GM18873 (cell line): ENCODE results near the gene LTBP1.
"Not testable (repeated sequence)": the region's sequence is repeated elsewhere in the genome, so short reads cannot be mapped to it uniquely, and the experiment has no call there.

Experiments
- ATAC-seq: cut with Tn5 transposase; IDR thresholded peaks from one replicate; pipeline ENCODE4 v1.9.1; 2021; ENCODE audit warnings: mild to moderate bottlenecking, moderate library complexity, moderate number of reproducible peaks; ENCODE audit not compliant: unreplicated experiment, low FRiP score

The LTBP1 gene

DNA sequence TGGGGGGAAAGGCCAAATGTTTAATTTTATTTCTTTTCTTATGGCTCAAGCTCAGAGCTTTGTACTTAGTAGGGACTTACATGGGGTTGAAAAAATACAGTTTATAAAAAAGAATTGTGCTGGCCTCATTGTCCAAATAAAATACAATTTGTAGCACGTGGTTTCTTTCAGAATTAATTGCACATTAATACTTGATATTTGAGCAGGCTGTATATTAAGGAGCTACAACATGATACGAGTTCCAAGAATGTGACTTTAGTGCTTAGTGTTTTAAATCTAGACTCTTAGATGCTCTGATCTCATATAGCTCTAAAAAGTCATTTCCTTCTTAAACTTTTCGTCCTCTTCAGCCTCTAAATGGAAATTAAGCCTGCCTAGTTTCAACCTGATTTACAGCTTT lies 483.3 kb downstream of the LTBP1 start:
- ATAC-seq, result no peak

GRCh38 chr2:33430856-33431255 lies 484.1 kb downstream of the LTBP1 start:
- no peak for ATAC-seq

GRCh38 chr2:33432871-33433270 lies 486.1 kb downstream of the LTBP1 start:
- no peak for ATAC-seq

GRCh38 chr2:33433279-33434235 lies 486.8 kb downstream of the LTBP1 start:
- no peak for ATAC-seq

DNA sequence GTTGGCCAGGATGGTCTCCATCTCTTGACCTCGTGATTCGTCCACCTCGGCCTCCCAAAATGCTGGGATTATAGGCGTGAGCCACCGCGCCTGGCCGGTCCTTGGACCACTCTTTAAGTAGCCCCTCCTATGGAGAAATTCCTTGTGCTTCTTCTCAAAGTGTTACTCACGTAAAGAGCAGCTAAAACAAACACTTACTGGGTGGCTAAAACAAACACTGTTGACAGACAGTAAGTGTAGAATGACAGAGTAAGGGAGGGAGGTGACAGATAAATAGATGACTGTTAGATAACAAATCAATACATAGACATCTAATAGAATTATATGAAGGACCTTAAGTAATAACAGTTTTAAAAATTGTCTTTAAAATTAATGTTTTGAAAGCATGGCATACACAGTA lies 488.8 kb downstream of the LTBP1 start:
- no peak for ATAC-seq

DNA sequence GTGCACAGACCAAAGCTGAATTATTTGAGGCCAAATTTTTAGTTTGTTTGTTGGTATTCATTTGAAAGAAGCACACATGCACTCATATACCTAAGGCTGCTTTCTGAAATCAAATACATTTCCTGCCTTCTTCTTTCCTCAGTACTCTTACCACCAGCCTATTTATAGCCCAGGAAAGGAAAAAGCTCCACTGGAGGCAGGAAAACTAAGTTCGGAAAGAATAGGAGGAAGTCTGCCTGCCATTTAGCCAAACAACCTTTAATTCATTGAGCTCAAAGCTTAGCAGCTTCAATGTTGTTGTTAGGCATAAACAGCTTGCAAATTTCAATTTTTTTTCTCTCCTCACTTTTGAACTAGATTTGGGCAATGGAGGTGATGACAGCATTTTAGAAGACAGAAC lies 489.3 kb downstream of the LTBP1 start:
- no peak for ATAC-seq

- no peak for ATAC-seq
Measured at GRCh38 chr2:33437297-33437696, 490.5 kb downstream of the LTBP1 start.

DNA sequence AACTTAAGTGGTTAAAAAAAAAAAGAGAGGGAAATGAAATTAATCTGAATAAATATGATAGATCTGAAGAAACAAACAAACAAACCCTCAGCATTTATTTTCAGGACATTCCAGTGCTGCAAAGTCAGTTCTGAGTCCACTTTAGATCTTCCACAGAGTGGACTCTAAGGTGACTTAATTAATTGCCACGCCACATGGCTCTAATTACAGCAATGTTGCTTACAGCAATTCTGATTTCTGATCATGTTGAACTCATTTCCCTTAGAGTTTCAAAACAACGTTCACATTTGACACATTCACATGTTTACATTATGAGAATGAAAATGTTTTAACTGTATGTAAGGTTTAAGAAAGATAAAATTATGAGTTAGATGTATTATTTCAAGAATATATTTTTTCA lies 491.1 kb downstream of the LTBP1 start:
- no peak for ATAC-seq

- ATAC-seq, result no peak
Measured at GRCh38 chr2:33441235-33441810, 494.6 kb downstream of the LTBP1 start.

DNA sequence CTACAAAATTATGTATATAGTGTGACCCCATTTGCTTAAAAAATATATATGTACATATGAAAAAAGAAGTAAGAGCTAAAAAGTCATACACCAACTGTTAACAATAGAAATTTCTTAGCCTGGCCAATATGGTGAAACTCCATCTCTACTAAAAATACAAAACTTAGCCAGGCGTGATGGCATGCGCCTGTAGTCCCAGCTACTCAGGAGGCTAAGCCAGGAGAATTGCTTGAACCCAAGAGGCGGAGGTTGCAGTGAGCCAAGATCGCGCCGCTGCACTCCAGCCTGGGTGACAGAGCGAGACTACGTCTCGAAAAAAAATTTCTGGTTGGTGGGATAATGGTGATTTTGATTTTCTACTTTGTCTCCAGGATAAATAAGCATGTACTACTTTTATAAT lies 495.3 kb downstream of the LTBP1 start:
- ATAC-seq, result not testable (repeated sequence)

- no peak for ATAC-seq
Measured at GRCh38 chr2:33442528-33443079, 495.9 kb downstream of the LTBP1 start.

DNA sequence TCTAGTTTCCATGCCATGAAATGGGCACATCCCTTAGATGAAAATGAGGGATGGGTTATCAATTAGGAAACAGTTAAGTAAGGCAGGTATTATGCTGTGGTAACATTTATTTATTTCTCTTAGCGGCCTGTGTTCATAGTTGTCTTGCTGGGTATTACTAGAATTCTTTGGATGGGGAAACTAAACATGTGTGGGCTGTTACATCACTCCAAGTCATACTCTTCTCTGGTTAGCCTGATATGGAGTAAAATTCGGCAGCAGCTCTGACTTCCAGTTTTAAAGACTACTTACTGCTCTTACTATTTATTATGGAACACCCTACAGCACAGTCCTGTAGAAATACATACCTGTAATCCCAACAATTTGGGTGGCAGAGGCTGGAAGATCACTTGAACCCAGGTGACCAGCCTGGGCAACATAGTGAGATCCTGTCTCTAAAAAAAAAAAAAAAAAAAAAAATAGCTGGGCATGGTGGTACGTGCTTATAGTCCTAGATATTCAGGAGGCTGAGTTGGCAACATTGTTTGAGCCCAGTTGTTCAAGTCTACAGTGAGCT lies 496.6 kb downstream of the LTBP1 start:
- no peak for ATAC-seq

GRCh38 chr2:33444967-33445366 lies 498.2 kb downstream of the LTBP1 start:
- ATAC-seq, result no peak

- ATAC-seq, result no peak
Measured at GRCh38 chr2:33448220-33448899, 501.6 kb downstream of the LTBP1 start.
